Mucosa of descending colon (tissue), 3 donors: ENCODE data around the gene CAPS. TPM values are rescaled to one million over a fixed set of nuclear protein-coding genes. Genes with fewer than 3 reads are reported as not detected.

Experiments
- ATAC-seq: fragments of 200-7000 bp; cut with Tn5 transposase; one replicate; pipeline ENCODE4 v1.9.1; 2020; ENCODE audit warnings: mild to moderate bottlenecking, moderate library complexity
- DNase-seq, 3 donors: peaks; one replicate each; pipeline ENCODE4 v3.0.0-alpha.2; 2020
- H3K36me3 ChIP-seq: fragments of 200-600 bp; one replicate; pipeline ENCODE4 v1.8.0; 2021; ENCODE audit warnings: low read depth, mild to moderate bottlenecking
- H3K4me1 ChIP-seq: fragments of 200-600 bp; one replicate; pipeline ENCODE4 v1.8.0; 2021; ENCODE audit warnings: low read depth, mild to moderate bottlenecking
- H3K4me3 ChIP-seq: fragments of 200-600 bp; one replicate; pipeline ENCODE4 v1.8.0; 2021; ENCODE audit warnings: mild to moderate bottlenecking
- H3K9me3 ChIP-seq: fragments of 200-600 bp; one replicate; pipeline ENCODE4 v1.8.0; 2021; ENCODE audit warnings: mild to moderate bottlenecking
- CTCF ChIP-seq: fragments of 200-600 bp; IDR thresholded peaks from one replicate; pipeline ENCODE4 v1.8.0; 2022; ENCODE audit warnings: antibody characterized with exemption, mild to moderate bottlenecking
- intact Hi-C, 2 donors: fragments of 100-400 bp; cut with DNase I in 1 of 2; cut with micrococcal nuclease in 1 of 2; formaldehyde crosslinking; loops; one replicate each; pipeline versions ENCODE4 v1.11.0 to v1.11.1; 2022; cut with DNase I, micrococcal nuclease
- long read RNA-seq, 2 donors: library from polyadenylated mRNA; unstranded; transcript quantifications; one replicate each; pipeline ENCODE4 v2.0.0, GENCODE V29; 2019 to 2021
- total RNA-seq, 3 donors: library from RNA; stranded (reverse); fragmentation: NEBNext Ultra II Directional in 2 of 3; extraction: Animal tissue kit (Norgen Biotek cat#: 25700) in 2 of 3; gene quantifications; one replicate each; pipeline versions ENCODE4 v1.2.1 to v1.2.4, GENCODE V29; 2021 to 2023
- donor health status: DM: no; HTN: no; CAD: no; lungs with moderate emphysema.
- donor health status: DM: no; HTN: no; CAD: no.
- donor health status: DM: no; HTN: yes; CAD: no.

CAPS gene
- 10 to 100 TPM in 2 of 3 donors, 1 to 10 TPM in 1; 9.5 to 20.2 (median 16.4) TPM for total RNA-seq
- long read RNA-seq, donor 1, partial matches to known transcripts: 3 of 11 reads
- long read RNA-seq, donor 1, other reads (novel, unspliced or antisense): 5 of 11 reads
- long read RNA-seq, donor 2, partial matches to known transcripts: 2 of 3 reads
- long read RNA-seq, donor 2, other reads (novel, unspliced or antisense): 0 of 3 reads

- Histone ChIP-seq H3K36me3 (no peaks in the 10 kb centered on the region), H3K4me3 (no peak within 1 kb of the TSS), H3K4me1 (peaks cover 14% of the 10 kb centered on the region), H3K9me3 (no peaks in the 10 kb centered on the region)
- ATAC-seq (peak; percentile 88), DNase-seq (peak; percentile 76 to 86 (median 83))
- TF ChIP-seq CTCF: no peak
- intact Hi-C loops: no loop called here
These were observed at the start of gene CAPS for GRCh38 chr19:5913739-5914357. CAPS (plus strand) TSS chr19:5914254; CDS start chr19:5914407, 153 bp downstream.

GRCh38 chr19:5864725-5865486 lies 49.1 kb upstream of the CAPS start:
- no peak for TF ChIP-seq CTCF
- no peaks in the 10 kb centered on the region for H3K36me3 ChIP-seq
- ATAC-seq (no peak), DNase-seq (no peak)
- no peaks in the 10 kb centered on the region for H3K9me3 ChIP-seq
- H3K4me3 ChIP-seq: no peak overlapping the region
- intact Hi-C loops: no loop called here
- no peaks in the 10 kb centered on the region for H3K4me1 ChIP-seq

- Histone ChIP-seq H3K4me1 (no peaks in the 10 kb centered on the region), H3K9me3 (no peaks in the 10 kb centered on the region), H3K36me3 (no peaks in the 10 kb centered on the region), H3K4me3 (no peak overlapping the region)
- intact Hi-C loops: no loop called here
- TF ChIP-seq CTCF: no peak
- DNase-seq (no peak), ATAC-seq (no peak)
These were observed 48.3 kb upstream of the CAPS start for GRCh38 chr19:5865772-5866171.

- intact Hi-C loops: no loop called here
- no peak for TF ChIP-seq CTCF
- no peaks in the 10 kb centered on the region for H3K36me3 ChIP-seq
These were observed 46.6 kb upstream of the CAPS start for GRCh38 chr19:5867201-5868136.

GRCh38 chr19:5870986-5871394 lies 43.1 kb upstream of the CAPS start:
- H3K4me3 ChIP-seq: no peak overlapping the region
- no peak for TF ChIP-seq CTCF
- DNase-seq (no peak), ATAC-seq (no peak)
- H3K4me1 ChIP-seq: no peaks in the 10 kb centered on the region
- intact Hi-C loops: no loop called here
- H3K36me3 ChIP-seq: no peaks in the 10 kb centered on the region
- H3K9me3 ChIP-seq: no peaks in the 10 kb centered on the region

More at GRCh38 chr19:5867201-5868136, 46.6 kb upstream of the CAPS start:
- DNase-seq (no peak), ATAC-seq (no peak)
- H3K9me3 ChIP-seq: no peaks in the 10 kb centered on the region
- H3K4me3 ChIP-seq: no peak overlapping the region
- no peaks in the 10 kb centered on the region for H3K4me1 ChIP-seq
